Measurements from ENCODE around the gene MAP7D1. TPM values are rescaled to one million over a fixed set of nuclear protein-coding genes. Genes with fewer than 3 reads are reported as not detected.

MAP7D1 gene
- total RNA-seq, 1 donor from 2014 or later = 77.9 TPM

- no peak for DNase-seq
Observed at GRCh38 chr1:36128126-36128904, 27.6 kb upstream of the MAP7D1 start.

GRCh38 chr1:36128905-36129206 is 27.1 kb upstream of the MAP7D1 start:
- no peak for DNase-seq

GRCh38 chr1:36132029-36132428 is 23.9 kb upstream of the MAP7D1 start:
- DNase-seq = no peak

GRCh38 chr1:36133484-36133883 is 22.5 kb upstream of the MAP7D1 start:
- DNase-seq = peak; percentile 83

GRCh38 chr1:36134031-36134430 is 21.9 kb upstream of the MAP7D1 start:
- DNase-seq = no peak

- DNase-seq = peak; percentile 72
Observed at GRCh38 chr1:36134505-36135329, 21.2 kb upstream of the MAP7D1 start.

- no peak for DNase-seq
Observed at GRCh38 chr1:36135330-36135667, 20.7 kb upstream of the MAP7D1 start.

- no peak for DNase-seq
Observed at GRCh38 chr1:36135796-36136195, 20.2 kb upstream of the MAP7D1 start.

GRCh38 chr1:36136535-36136934 is 19.4 kb upstream of the MAP7D1 start:
- peak; percentile 84 for DNase-seq

GRCh38 chr1:36137226-36137625 is 18.7 kb upstream of the MAP7D1 start:
- DNase-seq = no peak

GRCh38 chr1:36137776-36138175 is 18.2 kb upstream of the MAP7D1 start:
- DNase-seq = no peak

- DNase-seq = no peak
Observed at GRCh38 chr1:36139521-36139920, 16.4 kb upstream of the MAP7D1 start.

GRCh38 chr1:36142121-36142520 is 13.8 kb upstream of the MAP7D1 start:
- no peak for DNase-seq

- DNase-seq = no peak
Observed at GRCh38 chr1:36143424-36143823, 12.5 kb upstream of the MAP7D1 start.

GRCh38 chr1:36144413-36144812 is 11.5 kb upstream of the MAP7D1 start:
- no peak for DNase-seq

GRCh38 chr1:36148821-36149236 is 7.1 kb upstream of the MAP7D1 start:
- no peak for DNase-seq

- peak; percentile 100 for DNase-seq
Observed at GRCh38 chr1:36149237-36149972, 6.6 kb upstream of the MAP7D1 start, which contains the start of gene TRAPPC3. TRAPPC3 (minus strand) TSS chr1:36149486; CDS start chr1:36149378, 108 bp downstream.

- no peak for DNase-seq
Observed at GRCh38 chr1:36149973-36150295, 6.0 kb upstream of the MAP7D1 start.

GRCh38 chr1:36150296-36151133 is 5.4 kb upstream of the MAP7D1 start:
- DNase-seq = peak; percentile 96

GRCh38 chr1:36151134-36151844 is 4.7 kb upstream of the MAP7D1 start:
- no peak for DNase-seq

- no peak for DNase-seq
Observed at GRCh38 chr1:36151845-36152203, 4.1 kb upstream of the MAP7D1 start.

GRCh38 chr1:36153476-36153875 is 2.5 kb upstream of the MAP7D1 start:
- DNase-seq = no peak

All from dermis blood vessel endothelial cell (primary cell).